Activated CD8-positive, alpha-beta memory T cell treated with anti-CD3 and anti-CD28 coated beads, Interleukin-2, amount 10 ng/mL, durations not matched to agents 7 days and 5 days (primary cell): ENCODE data around the gene TXN2. TPM values are rescaled to one million over a fixed set of nuclear protein-coding genes. Genes with fewer than 3 reads are reported as not detected.
"Not testable (repeated sequence)": the region's sequence is repeated elsewhere in the genome, so short reads cannot be mapped to it uniquely, and the experiment has no call there.

Experiments
- ATAC-seq: fragments of 150-1000 bp; cut with Tn5 transposase; one replicate; pipeline ENCODE4 v1.10.0; 2021; ENCODE audit warnings: moderate library complexity
- CTCF ChIA-PET: fragments of 350-600 bp; sonication (Branson Sonifier 250); formaldehyde crosslinking; loops from one replicate; lab custom pipeline; 2021; ENCODE audit warnings: antibody characterized with exemption; lab: Charles Lee
- DNase-seq: peaks from one replicate; pipeline ENCODE4 v3.0.0-alpha.2; 2020
- H3K27ac Mint-ChIP-seq: one replicate; pipeline ENCODE4 v1.8.0; 2021; ENCODE audit warnings: mild to moderate bottlenecking, mixed read lengths
- H3K27me3 Mint-ChIP-seq: one replicate; pipeline ENCODE4 v1.8.0; 2021; ENCODE audit warnings: mixed read lengths
- H3K36me3 Mint-ChIP-seq: one replicate; pipeline ENCODE4 v1.8.0; 2021; ENCODE audit warnings: mild to moderate bottlenecking, mixed read lengths
- H3K4me1 Mint-ChIP-seq: one replicate; pipeline ENCODE4 v1.8.0; 2021; ENCODE audit warnings: mixed read lengths
- H3K4me3 Mint-ChIP-seq: one replicate; pipeline ENCODE4 v1.8.0; 2021; ENCODE audit warnings: mild to moderate bottlenecking, moderate library complexity, mixed read lengths
- H3K9me3 Mint-ChIP-seq: one replicate; pipeline ENCODE4 v1.8.0; 2022; ENCODE audit warnings: low read depth, mixed read lengths
- total RNA-seq, 2 experiments: library from RNA; stranded (reverse); gene quantifications; one replicate each; pipeline ENCODE4 v1.2.3, GENCODE V29; 2021

The TXN2 gene
- total RNA-seq, 2 experiments from 2014 or later = 78.7 to 82.6 TPM

- Mint-ChIP-seq H3K4me3 (no peak overlapping the region), H3K9me3 (no peaks in the 10 kb centered on the region), H3K36me3 (no peaks in the 10 kb centered on the region), H3K27ac (peak overlapping the region; percentile 50), H3K27me3 (no peaks in the 10 kb centered on the region), H3K4me1 (peaks cover 39% of the 10 kb centered on the region)
- ATAC-seq (no peak), DNase-seq (no peak)
- CTCF ChIA-PET = interaction anchor here (1.0 to 2.7 kb wide), 5 partner anchors 13 to 172 kb away, joined by 3 to 13 read pairs (median 4); partner anchors contain the start of gene MYH9
Measured at GRCh38 chr22:36457688-36458450, 23.6 kb downstream of the TXN2 start.

DNA sequence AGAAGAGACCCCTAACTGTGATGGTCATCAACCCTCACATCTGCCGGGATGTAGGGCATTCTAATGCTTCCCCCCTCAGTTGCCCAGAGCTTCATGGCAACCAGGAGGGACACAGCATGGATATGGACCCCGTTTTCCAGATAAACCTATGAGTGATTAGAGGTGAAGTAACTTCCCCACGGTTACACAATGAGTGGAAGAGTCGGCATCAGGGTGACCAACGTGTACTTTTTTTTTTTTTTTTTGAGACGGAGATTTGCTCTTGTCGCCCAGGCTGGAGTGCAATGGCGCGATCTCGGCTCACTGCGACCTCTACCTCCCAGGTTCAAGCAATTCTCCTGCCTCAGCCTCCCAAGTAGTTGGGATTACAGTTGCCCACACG lies 25.0 kb downstream of the TXN2 start:
- H3K4me1 Mint-ChIP-seq = peaks cover 53% of the 10 kb centered on the region
- peak overlapping the region; percentile 16 for H3K4me3 Mint-ChIP-seq
- peak overlapping the region; percentile 75 for H3K27ac Mint-ChIP-seq
- no peaks in the 10 kb centered on the region for H3K27me3 Mint-ChIP-seq
- no peak for DNase-seq
- no peaks in the 10 kb centered on the region for H3K9me3 Mint-ChIP-seq
- no peaks in the 10 kb centered on the region for H3K36me3 Mint-ChIP-seq
- ATAC-seq = no peak
- CTCF ChIA-PET = interaction anchor here (1.4 to 2.6 kb wide), 5 partner anchors 8 to 97 kb away, joined by 3 to 22 read pairs (median 6); no protein-coding TSS in a partner anchor

- DNase-seq = no peak
- H3K36me3 Mint-ChIP-seq = no peaks in the 10 kb centered on the region
- peak overlapping the region; percentile 69 for H3K4me3 Mint-ChIP-seq
Measured at GRCh38 chr22:36455571-36456463, 25.6 kb downstream of the TXN2 start.

GRCh38 chr22:36454916-36455570 lies 26.4 kb downstream of the TXN2 start:
- CTCF ChIA-PET = interaction anchor here (0.6 to 2.6 kb wide), 14 partner anchors 10 to 154 kb away, joined by 3 to 22 read pairs (median 3); partner anchors contain the start of gene MYH9
- H3K27me3 Mint-ChIP-seq = no peaks in the 10 kb centered on the region
- H3K36me3 Mint-ChIP-seq = no peaks in the 10 kb centered on the region
- ATAC-seq (peak; percentile 81), DNase-seq (peak; percentile 98)
- peak overlapping the region; percentile 69 for H3K4me3 Mint-ChIP-seq
- peak overlapping the region; percentile 93 for H3K27ac Mint-ChIP-seq
- H3K4me1 Mint-ChIP-seq = peaks cover 61% of the 10 kb centered on the region
- no peaks in the 10 kb centered on the region for H3K9me3 Mint-ChIP-seq

More at GRCh38 chr22:36455571-36456463, 25.6 kb downstream of the TXN2 start:
- CTCF ChIA-PET = interaction anchor here (0.6 to 2.6 kb wide), 12 partner anchors 9 to 154 kb away, joined by 3 to 22 read pairs (median 3); partner anchors contain the start of gene MYH9
- no peaks in the 10 kb centered on the region for H3K27me3 Mint-ChIP-seq
- no peak for ATAC-seq
- peak overlapping the region; percentile 75 for H3K27ac Mint-ChIP-seq
- no peaks in the 10 kb centered on the region for H3K9me3 Mint-ChIP-seq
- peaks cover 59% of the 10 kb centered on the region for H3K4me1 Mint-ChIP-seq

DNA sequence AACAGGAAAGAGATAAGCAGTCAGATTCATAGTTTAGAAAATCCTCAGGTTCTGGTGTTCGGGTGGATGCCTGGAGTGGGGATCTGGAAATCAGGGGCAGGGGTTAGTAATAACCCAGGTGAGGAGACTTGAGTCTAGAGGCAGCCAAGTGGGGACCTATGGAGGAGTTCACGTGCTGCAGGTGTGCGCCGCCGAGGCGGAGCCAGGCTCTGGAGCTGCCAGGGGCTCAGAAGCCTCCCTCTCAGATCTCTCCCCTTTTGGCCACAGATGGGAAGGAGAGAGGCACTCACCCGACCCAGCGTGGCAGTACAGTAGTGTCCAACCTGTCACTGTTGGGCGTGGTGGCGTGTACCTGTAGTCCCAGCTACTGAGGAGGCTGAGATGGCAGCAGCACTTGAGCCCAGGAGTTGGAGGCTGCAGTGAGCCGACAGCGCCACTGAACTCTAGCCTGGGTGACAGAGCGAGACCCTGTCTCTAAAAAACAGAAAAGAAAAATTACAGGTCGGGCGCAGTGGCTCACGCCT lies 27.5 kb downstream of the TXN2 start:
- Mint-ChIP-seq H3K9me3 (no peaks in the 10 kb centered on the region), H3K27ac (peak overlapping the region; percentile 93), H3K4me1 (peaks cover 63% of the 10 kb centered on the region), H3K36me3 (no peaks in the 10 kb centered on the region), H3K4me3 (peak overlapping the region; percentile 69), H3K27me3 (no peaks in the 10 kb centered on the region)
- no peak for ATAC-seq
- DNase-seq = no peak
- CTCF ChIA-PET = interaction anchor here (0.7 to 2.6 kb wide), 6 partner anchors 9 to 211 kb away, joined by 3 to 22 read pairs (median 5); no protein-coding TSS in a partner anchor

GRCh38 chr22:36452978-36453607 lies 28.3 kb downstream of the TXN2 start:
- peak overlapping the region; percentile 93 for H3K27ac Mint-ChIP-seq
- not testable (repeated sequence) for H3K36me3 Mint-ChIP-seq, ATAC-seq

GRCh38 chr22:36452250-36452977 lies 29.0 kb downstream of the TXN2 start:
- H3K27me3 Mint-ChIP-seq = no peaks in the 10 kb centered on the region
- H3K27ac Mint-ChIP-seq = peak overlapping the region; percentile 93
- no peaks in the 10 kb centered on the region for H3K9me3 Mint-ChIP-seq
- CTCF ChIA-PET = interaction anchor here (0.8 to 1.6 kb wide), 13 partner anchors 9 to 124 kb away, joined by 3 to 7 read pairs (median 4); partner anchors contain the start of gene TXN2
- ATAC-seq = no peak
- no peak for DNase-seq
- peak overlapping the region; percentile 55 for H3K4me3 Mint-ChIP-seq
- H3K4me1 Mint-ChIP-seq = peaks cover 67% of the 10 kb centered on the region
- no peaks in the 10 kb centered on the region for H3K36me3 Mint-ChIP-seq

More at GRCh38 chr22:36452978-36453607, 28.3 kb downstream of the TXN2 start:
- not testable (repeated sequence) for DNase-seq, H3K9me3 Mint-ChIP-seq, H3K27me3 Mint-ChIP-seq
- Mint-ChIP-seq H3K4me1 (peaks cover 65% of the 10 kb centered on the region), H3K4me3 (peak overlapping the region; percentile 57)
- CTCF ChIA-PET = interaction anchor here (1.1 to 1.8 kb wide), 2 partner anchors 17 to 120 kb away, joined by 5 to 6 read pairs; no protein-coding TSS in a partner anchor

DNA sequence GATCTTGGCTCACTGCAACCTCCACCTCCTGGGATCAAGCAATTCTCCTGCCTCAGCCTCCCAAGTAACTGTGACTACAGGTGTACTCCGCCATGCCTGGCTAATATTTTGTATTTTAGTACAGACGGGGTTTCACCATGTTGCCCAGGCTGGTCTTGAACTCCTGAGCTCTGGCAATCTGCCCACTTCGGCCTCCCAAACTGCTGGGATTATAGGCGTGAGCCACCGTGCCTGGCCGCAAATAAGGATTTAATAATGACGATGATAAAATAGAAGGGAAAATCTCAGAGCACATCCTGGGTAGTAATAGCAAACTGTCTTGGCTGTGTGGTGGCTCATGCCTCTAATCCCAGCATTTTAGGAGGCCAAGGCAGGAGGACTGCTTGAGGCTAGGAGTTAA lies 30.5 kb downstream of the TXN2 start:
- CTCF ChIA-PET = interaction anchor here (1.0 to 1.6 kb wide), 7 partner anchors 8 to 76 kb away, joined by 3 to 7 read pairs (median 4); no protein-coding TSS in a partner anchor
- H3K27me3 Mint-ChIP-seq, H3K9me3 Mint-ChIP-seq, DNase-seq, H3K36me3 Mint-ChIP-seq, H3K4me3 Mint-ChIP-seq, ATAC-seq: not testable (repeated sequence)
- peak overlapping the region; percentile 93 for H3K27ac Mint-ChIP-seq
- H3K4me1 Mint-ChIP-seq = peaks cover 66% of the 10 kb centered on the region

GRCh38 chr22:36449596-36450175 lies 31.8 kb downstream of the TXN2 start:
- no peak for DNase-seq
- Mint-ChIP-seq H3K27ac (peak overlapping the region; percentile 40), H3K36me3 (no peaks in the 10 kb centered on the region), H3K9me3 (no peaks in the 10 kb centered on the region), H3K4me1 (peaks cover 63% of the 10 kb centered on the region), H3K27me3 (no peaks in the 10 kb centered on the region), H3K4me3 (no peak overlapping the region)
- no peak for ATAC-seq
- CTCF ChIA-PET = interaction anchor here (0.6 to 1.3 kb wide), 2 partner anchors 21 to 36 kb away, joined by 4 to 5 read pairs; no protein-coding TSS in a partner anchor

DNA sequence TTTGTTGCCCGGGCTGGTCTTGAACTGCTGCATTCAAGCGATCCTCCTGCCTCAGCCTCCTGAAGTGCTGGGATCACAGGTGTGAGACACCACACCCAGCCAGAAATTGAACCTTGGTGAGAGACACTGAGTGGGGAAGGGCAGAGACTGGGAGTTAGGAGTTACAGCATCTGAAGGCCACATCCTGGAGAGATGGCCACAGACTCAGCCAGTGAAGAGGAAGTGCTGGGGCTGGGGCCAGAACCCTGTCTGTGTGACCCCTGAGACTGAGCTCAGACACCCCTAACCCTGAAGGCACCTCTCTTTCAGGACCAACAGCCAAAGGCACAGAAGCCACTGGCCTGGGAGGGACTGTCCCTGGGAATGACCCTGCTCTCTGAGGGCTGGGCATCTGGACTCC lies 33.8 kb downstream of the TXN2 start:
- Mint-ChIP-seq H3K27ac (peak overlapping the region; percentile 80), H3K36me3 (no peaks in the 10 kb centered on the region), H3K9me3 (no peaks in the 10 kb centered on the region), H3K27me3 (peaks cover 3% of the 10 kb centered on the region), H3K4me3 (no peak overlapping the region), H3K4me1 (peaks cover 52% of the 10 kb centered on the region)
- no peak for ATAC-seq
- CTCF ChIA-PET = interaction anchor here (0.6 to 2.0 kb wide), 3 partner anchors 12 to 800 kb away, joined by 3 to 6 read pairs (median 3); partner anchors contain the start of gene APOL6
- peak; percentile 57 for DNase-seq

GRCh38 chr22:36445158-36445668 lies 36.2 kb downstream of the TXN2 start:
- Mint-ChIP-seq H3K4me1 (peaks cover 37% of the 10 kb centered on the region), H3K27me3 (peaks cover 3% of the 10 kb centered on the region), H3K27ac (no peak overlapping the region), H3K9me3 (no peaks in the 10 kb centered on the region), H3K4me3 (no peak overlapping the region), H3K36me3 (no peaks in the 10 kb centered on the region)
- no peak for ATAC-seq
- CTCF ChIA-PET = no interaction called here
- no peak for DNase-seq
